Adrenal gland (tissue), 5 donors: ENCODE measurements around the gene TSPYL2.

ENCODE experiments used
- CTCF ChIP-seq, 6 experiments: fragments of 450-650 bp in 4 of 6; fragments of 200-600 bp in 2 of 6; sonication (generic) in 1 of 6; IDR thresholded peaks; 1 replicate in 5 of 6; 2 replicates in 1 of 6; pipeline versions ENCODE4 v1.5.1 to v1.8.0; 2016 to 2021; ENCODE audit warnings: antibody characterized with exemption in 6 of 6, mild to moderate bottlenecking in 2 of 6, moderate library complexity in 1 of 6
- POLR2A ChIP-seq, 2 donors: fragments of 450-650 bp; IDR thresholded peaks; one replicate each; pipeline ENCODE4 v1.6.1; 2017; ENCODE audit warnings: antibody characterized with exemption in 2 of 2, mild to moderate bottlenecking in 2 of 2, moderate library complexity in 1 of 2
- donor health status: DM: no; HTN: no; CAD: no.

- TF ChIP-seq CTCF (IDR thresholded peaks at IDR 0.05) (no peak), POLR2A (IDR thresholded peaks at IDR 0.05) (no peak)
Measured at GRCh38 chrX:53048169-53049126, 33.7 kb upstream of the TSPYL2 start, which contains the start of gene GPR173.
